ENCODE results near the gene EXOSC5. TPM values are rescaled to one million over a fixed set of nuclear protein-coding genes. Genes with fewer than 3 reads are reported as not detected.

The EXOSC5 gene
- total and polyA plus RNA-seq, 2 of the 13 experiments (the other 11 are each of a cell fraction or from before 2014, with no cell fraction given): 24.1 to 26.5 TPM

DNA sequence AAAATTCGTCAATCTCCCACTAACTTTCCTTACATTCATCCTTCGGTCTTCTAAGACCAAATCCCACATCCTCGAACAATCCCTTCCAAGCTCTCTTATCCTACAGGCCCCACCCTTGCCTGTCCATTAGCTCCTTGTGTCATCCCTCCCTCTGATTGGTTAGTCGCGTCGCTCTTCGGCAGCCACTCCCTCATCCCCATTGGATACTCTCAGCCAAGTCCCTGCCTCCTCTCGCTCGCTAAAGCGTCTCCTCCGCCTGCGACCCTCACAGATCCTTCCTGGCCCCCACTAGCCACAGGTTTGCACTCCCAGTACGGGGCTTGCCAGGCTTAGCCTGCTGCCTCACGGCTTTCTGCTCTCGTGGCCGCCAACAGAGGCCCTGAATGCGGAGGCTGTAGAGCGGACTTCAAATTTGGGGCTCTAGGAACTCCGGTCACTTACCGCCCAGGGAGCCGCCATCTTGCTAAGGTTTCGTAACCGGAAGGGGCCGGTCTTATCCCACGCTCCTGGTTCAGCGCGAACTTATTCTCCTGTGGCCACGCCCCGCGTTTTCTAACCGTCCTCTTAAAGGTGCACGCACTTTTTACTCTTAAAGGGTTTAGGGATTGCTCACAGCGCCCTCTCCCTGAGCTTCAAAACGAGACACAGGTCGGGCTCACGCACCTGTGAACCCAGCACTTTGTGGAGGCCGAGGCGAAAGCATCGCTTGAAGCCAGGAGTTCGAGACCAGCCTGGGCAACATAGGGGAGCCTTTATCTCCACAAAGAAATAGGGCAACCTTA lies 42.5 kb upstream of the EXOSC5 start, which contains the start of gene DMAC2 (continued):
- TF ChIP-seq, protein P1, sequence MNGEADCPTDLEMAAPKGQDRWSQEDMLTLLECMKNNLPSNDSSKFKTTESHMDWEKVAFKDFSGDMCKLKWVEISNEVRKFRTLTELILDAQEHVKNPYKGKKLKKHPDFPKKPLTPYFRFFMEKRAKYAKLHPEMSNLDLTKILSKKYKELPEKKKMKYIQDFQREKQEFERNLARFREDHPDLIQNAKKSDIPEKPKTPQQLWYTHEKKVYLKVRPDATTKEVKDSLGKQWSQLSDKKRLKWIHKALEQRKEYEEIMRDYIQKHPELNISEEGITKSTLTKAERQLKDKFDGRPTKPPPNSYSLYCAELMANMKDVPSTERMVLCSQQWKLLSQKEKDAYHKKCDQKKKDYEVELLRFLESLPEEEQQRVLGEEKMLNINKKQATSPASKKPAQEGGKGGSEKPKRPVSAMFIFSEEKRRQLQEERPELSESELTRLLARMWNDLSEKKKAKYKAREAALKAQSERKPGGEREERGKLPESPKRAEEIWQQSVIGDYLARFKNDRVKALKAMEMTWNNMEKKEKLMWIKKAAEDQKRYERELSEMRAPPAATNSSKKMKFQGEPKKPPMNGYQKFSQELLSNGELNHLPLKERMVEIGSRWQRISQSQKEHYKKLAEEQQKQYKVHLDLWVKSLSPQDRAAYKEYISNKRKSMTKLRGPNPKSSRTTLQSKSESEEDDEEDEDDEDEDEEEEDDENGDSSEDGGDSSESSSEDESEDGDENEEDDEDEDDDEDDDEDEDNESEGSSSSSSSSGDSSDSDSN (CRISPR knock-in tag; IDR thresholded peaks at IDR 0.05): 0 out of 2 replicates have a peak, but pooled peaks have one; percentile 37
- TF ChIP-seq, protein P2, sequence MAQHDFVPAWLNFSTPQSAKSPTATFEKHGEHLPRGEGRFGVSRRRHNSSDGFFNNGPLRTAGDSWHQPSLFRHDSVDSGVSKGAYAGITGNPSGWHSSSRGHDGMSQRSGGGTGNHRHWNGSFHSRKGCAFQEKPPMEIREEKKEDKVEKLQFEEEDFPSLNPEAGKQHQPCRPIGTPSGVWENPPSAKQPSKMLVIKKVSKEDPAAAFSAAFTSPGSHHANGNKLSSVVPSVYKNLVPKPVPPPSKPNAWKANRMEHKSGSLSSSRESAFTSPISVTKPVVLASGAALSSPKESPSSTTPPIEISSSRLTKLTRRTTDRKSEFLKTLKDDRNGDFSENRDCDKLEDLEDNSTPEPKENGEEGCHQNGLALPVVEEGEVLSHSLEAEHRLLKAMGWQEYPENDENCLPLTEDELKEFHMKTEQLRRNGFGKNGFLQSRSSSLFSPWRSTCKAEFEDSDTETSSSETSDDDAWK (CRISPR knock-in tag; IDR thresholded peaks at IDR 0.05): no peak
- no peak; the same call in 1 of the 2 replicates for TF ChIP-seq ZNF33A (CRISPR knock-in tag; IDR thresholded peaks at IDR 0.05; ENCODE audit: borderline replicate concordance)
- TF ChIP-seq ETV6 (CRISPR knock-in tag; conservative IDR thresholded peaks at IDR 0.05): no peak
- TF ChIP-seq DNMT3B (CRISPR knock-in tag; conservative IDR thresholded peaks at IDR 0.05): no peak
- TF ChIP-seq EP300 (IDR thresholded peaks at IDR 0.05; ENCODE audit: low read depth in 2 of 2, low read length in 2 of 2): no peak
- TF ChIP-seq EP300 (CRISPR knock-in tag; IDR thresholded peaks at IDR 0.05; ENCODE audit: borderline replicate concordance): no peak
- TF ChIP-seq ZSCAN20 (CRISPR knock-in tag; IDR thresholded peaks at IDR 0.05; ENCODE audit: borderline replicate concordance): no peak
- no peak for TF ChIP-seq ZNF326 (CRISPR knock-in tag; IDR thresholded peaks at IDR 0.05; ENCODE audit: borderline replicate concordance)
- no peak for TF ChIP-seq MAZ (IDR thresholded peaks at IDR 0.05; ENCODE audit: borderline replicate concordance, low read depth, low read length)
- peak; percentile 76 for TF ChIP-seq MAZ (CRISPR knock-in tag; IDR thresholded peaks at IDR 0.05; ENCODE audit: low read depth)
- no peak for TF ChIP-seq ZNF138 (CRISPR knock-in tag; IDR thresholded peaks at IDR 0.05; ENCODE audit: low read depth)
- 0 out of 2 replicates have a peak, but pooled peaks have one; percentile 63 for TF ChIP-seq CHCHD3 (CRISPR knock-in tag; IDR thresholded peaks at IDR 0.05)
- TF ChIP-seq ZNF816 (CRISPR knock-in tag; IDR thresholded peaks at IDR 0.05; ENCODE audit: borderline replicate concordance): peak; percentile 68; the same call in 1 of the 2 replicates
- no peak for TF ChIP-seq NFIC (IDR thresholded peaks at IDR 0.05; ENCODE audit: low read length)
- TF ChIP-seq, protein P3, sequence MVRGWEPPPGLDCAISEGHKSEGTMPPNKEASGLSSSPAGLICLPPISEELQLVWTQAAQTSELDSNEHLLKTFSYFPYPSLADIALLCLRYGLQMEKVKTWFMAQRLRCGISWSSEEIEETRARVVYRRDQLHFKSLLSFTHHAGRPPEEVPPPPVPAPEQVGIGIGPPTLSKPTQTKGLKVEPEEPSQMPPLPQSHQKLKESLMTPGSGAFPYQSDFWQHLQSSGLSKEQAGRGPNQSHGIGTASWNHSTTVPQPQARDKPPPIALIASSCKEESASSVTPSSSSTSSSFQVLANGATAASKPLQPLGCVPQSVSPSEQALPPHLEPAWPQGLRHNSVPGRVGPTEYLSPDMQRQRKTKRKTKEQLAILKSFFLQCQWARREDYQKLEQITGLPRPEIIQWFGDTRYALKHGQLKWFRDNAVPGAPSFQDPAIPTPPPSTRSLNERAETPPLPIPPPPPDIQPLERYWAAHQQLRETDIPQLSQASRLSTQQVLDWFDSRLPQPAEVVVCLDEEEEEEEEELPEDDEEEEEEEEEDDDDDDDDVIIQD (CRISPR knock-in tag; IDR thresholded peaks at IDR 0.05; ENCODE audit: low read depth): 0 out of 2 replicates have a peak, but pooled peaks have one; percentile 7
- no peak for TF ChIP-seq ZKSCAN1 (IDR thresholded peaks at IDR 0.05; ENCODE audit: low read length)
- TF ChIP-seq CBX2 (IDR thresholded peaks at IDR 0.05; ENCODE audit: low read depth, low read length): no peak
- TF ChIP-seq CBX2 (CRISPR knock-in tag; IDR thresholded peaks at IDR 0.05; ENCODE audit: low read depth): 0 out of 2 replicates have a peak, but pooled peaks have one; percentile 25
- TF ChIP-seq, protein P4, sequence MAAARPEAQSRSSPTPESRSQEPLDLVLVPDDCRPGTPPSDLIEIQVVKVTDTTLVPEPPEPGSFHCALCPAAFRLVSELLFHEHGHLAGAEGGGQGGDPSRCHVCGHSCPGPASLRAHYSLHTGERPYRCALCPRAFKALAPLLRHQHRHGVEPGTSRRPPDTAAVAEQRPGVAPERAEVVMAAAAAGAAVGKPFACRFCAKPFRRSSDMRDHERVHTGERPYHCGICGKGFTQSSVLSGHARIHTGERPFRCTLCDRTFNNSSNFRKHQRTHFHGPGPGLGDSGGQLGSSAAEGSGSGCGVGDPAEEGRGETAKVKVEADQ (CRISPR knock-in tag; IDR thresholded peaks at IDR 0.05; ENCODE audit: borderline replicate concordance): peak; percentile 76
- no peak for TF ChIP-seq ZNF354B (CRISPR knock-in tag; IDR thresholded peaks at IDR 0.05)
- TF ChIP-seq FOXP1 (IDR thresholded peaks at IDR 0.05): no peak
- TF ChIP-seq FOXP1 (CRISPR knock-in tag; IDR thresholded peaks at IDR 0.05): no peak
- TF ChIP-seq YY1 (IDR thresholded peaks at IDR 0.05; ENCODE audit: insufficient read depth, insufficient replicate concordance, low read depth, low read length): peak; percentile 98
